ENCODE measurements around the gene SLC26A2.

- TF ChIP-seq CTCF (IDR thresholded peaks at IDR 0.05; ENCODE audit: poor library complexity) (no peak), EZH2phosphoT487 (IDR thresholded peaks at IDR 0.05; ENCODE audit: low read depth, severe bottlenecking, unreplicated experiment) (no peak)
Measured at GRCh38 chr5:149922950-149923349, 37.6 kb upstream of the SLC26A2 start.
